ENCODE data around the gene MRPS22. TPM values are rescaled to one million over a fixed set of nuclear protein-coding genes. Genes with fewer than 3 reads are reported as not detected.

The MRPS22 gene
- total and polyA plus RNA-seq, 2 of the 13 experiments (the other 11 are each of a cell fraction or from before 2014, with no cell fraction given) = 52.7 to 113 TPM

- TF ChIP-seq ZNF687 (CRISPR knock-in tag; IDR thresholded peaks at IDR 0.05) (peak; percentile 78), ZNF556 (CRISPR knock-in tag; IDR thresholded peaks at IDR 0.05; ENCODE audit: borderline replicate concordance) (no peak), LCORL (IDR thresholded peaks at IDR 0.05) (no peak; the same call in 1 of the 2 replicates), LCORL (CRISPR knock-in tag; IDR thresholded peaks at IDR 0.05) (no peak), NFYC (CRISPR knock-in tag; IDR thresholded peaks at IDR 0.05) (no peak), ZIK1 (CRISPR knock-in tag; IDR thresholded peaks at IDR 0.05; ENCODE audit: borderline replicate concordance, low read depth) (no peak), STAT6 (CRISPR knock-in tag; IDR thresholded peaks at IDR 0.05; ENCODE audit: borderline replicate concordance) (0 out of 2 replicates have a peak, but pooled peaks have one; percentile 37), MTA1 (CRISPR knock-in tag; IDR thresholded peaks at IDR 0.05; ENCODE audit: borderline replicate concordance) (no peak), ZBTB44 (CRISPR knock-in tag; IDR thresholded peaks at IDR 0.05) (no peak), ZSCAN20 (CRISPR knock-in tag; IDR thresholded peaks at IDR 0.05; ENCODE audit: borderline replicate concordance) (no peak), TRIM22 (IDR thresholded peaks at IDR 0.05) (no peak), ZNF761 (CRISPR knock-in tag; conservative IDR thresholded peaks at IDR 0.05) (no peak)
Observed at GRCh38 chr3:139343895-139344856, at the start of gene MRPS22 (continued).

Measured in HepG2 (cell line).